WERI-Rb-1 (cell line): Measurements from ENCODE around the gene NUP98.
"Not testable (repeated sequence)": the region's sequence is repeated elsewhere in the genome, so short reads cannot be mapped to it uniquely, and the experiment has no call there.

ENCODE experiments used
- DNase-seq: peaks from one replicate; pipeline ENCODE4 v3.0.0-alpha.2; 2020
- H3K27ac ChIP-seq: fragments of 250-450 bp; sonication (Bioruptor Pico); 2 replicates; pipeline ENCODE4 v1.5.1; 2020; ENCODE audit warnings: mild to moderate bottlenecking, moderate library complexity
- H3K27me3 ChIP-seq: fragments of 250-450 bp; sonication (Bioruptor Pico); 2 replicates; pipeline ENCODE4 v1.5.1; 2021; ENCODE audit warnings: mild to moderate bottlenecking, low read depth, moderate library complexity; ENCODE audit not compliant: insufficient read depth, severe bottlenecking
- H3K36me3 ChIP-seq: fragments of 250-450 bp; sonication (Bioruptor Pico); 2 replicates; pipeline ENCODE4 v1.5.1; 2020; ENCODE audit warnings: mild to moderate bottlenecking, moderate library complexity
- H3K4me3 ChIP-seq: 2 replicates; pipeline ENCODE4 v1.5.1; 2011; ENCODE audit warnings: low read depth, mild to moderate bottlenecking, control low read depth, low read length
- H3K9me3 ChIP-seq: fragments of 250-450 bp; sonication (Bioruptor Pico); 2 replicates; pipeline ENCODE4 v1.5.1; 2021; ENCODE audit warnings: mild to moderate bottlenecking, moderate library complexity; ENCODE audit not compliant: severe bottlenecking
- TF ChIP-seq, protein P1 (sequence below): IDR thresholded peaks from 2 replicates; pipeline ENCODE4 v1.5.1; 2011; ENCODE audit warnings: low read depth, mild to moderate bottlenecking, control low read depth, inconsistent platforms, low read length

NUP98 gene

DNA sequence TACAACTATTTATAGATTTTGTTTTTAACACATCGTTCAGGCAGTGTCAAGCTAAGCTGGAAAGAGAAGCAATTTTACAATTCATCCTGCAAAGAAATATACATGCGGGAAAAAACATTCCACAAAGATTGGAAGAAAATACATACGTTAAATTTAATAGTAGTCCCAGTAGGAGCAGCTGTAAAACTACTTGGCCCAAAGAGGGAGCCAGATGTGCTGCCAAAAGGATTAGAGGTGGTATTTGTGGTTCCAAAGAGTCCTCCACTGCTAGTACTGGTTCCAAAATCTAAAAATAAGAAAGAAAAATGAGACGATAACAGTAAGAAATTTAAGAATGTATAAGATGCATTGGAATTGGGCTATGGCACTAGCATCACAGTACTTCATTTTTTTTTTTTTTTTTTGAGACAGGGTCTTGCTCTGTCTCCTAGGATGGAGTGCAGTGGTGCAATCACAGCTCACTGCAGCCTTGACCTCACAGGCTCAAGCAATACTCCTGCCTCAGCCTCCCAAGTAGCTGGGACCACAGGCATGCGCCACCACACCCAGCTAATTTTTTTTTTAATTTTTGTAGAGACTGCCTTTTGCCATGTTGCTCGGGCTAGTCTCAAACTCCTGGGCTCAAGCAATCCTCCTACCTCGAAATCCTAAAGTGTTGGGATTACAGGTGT, 21.5 kb downstream of the NUP98 start:
- Histone ChIP-seq H3K27me3 (no peaks in the 10 kb centered on the region), H3K36me3 (peaks cover 84% of the 10 kb centered on the region), H3K4me3 (no peak overlapping the region), H3K9me3 (no peaks in the 10 kb centered on the region), H3K27ac (no peak overlapping the region)
- DNase-seq, result no peak
- TF ChIP-seq, protein P1, sequence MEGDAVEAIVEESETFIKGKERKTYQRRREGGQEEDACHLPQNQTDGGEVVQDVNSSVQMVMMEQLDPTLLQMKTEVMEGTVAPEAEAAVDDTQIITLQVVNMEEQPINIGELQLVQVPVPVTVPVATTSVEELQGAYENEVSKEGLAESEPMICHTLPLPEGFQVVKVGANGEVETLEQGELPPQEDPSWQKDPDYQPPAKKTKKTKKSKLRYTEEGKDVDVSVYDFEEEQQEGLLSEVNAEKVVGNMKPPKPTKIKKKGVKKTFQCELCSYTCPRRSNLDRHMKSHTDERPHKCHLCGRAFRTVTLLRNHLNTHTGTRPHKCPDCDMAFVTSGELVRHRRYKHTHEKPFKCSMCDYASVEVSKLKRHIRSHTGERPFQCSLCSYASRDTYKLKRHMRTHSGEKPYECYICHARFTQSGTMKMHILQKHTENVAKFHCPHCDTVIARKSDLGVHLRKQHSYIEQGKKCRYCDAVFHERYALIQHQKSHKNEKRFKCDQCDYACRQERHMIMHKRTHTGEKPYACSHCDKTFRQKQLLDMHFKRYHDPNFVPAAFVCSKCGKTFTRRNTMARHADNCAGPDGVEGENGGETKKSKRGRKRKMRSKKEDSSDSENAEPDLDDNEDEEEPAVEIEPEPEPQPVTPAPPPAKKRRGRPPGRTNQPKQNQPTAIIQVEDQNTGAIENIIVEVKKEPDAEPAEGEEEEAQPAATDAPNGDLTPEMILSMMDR, result no peak

DNA sequence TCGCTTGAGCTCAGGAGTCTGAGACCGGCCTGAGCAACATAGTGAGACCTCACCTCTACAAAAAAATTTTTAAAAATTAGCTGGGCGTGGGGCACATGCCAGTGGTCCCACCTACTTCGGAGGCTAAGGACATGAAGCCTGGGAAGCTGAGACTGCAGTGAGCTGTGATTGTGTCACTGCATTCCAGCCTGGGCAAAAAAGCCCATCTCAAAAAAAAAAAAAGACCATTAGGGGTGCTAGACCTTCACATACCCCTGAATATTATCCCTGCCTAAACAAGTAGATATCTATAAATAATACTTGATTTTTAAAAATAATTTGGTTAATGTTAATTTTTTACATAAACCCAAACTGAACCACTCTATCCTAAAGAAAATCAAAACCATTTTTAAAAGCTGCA, 24.2 kb downstream of the NUP98 start:
- no peak overlapping the region for H3K27ac ChIP-seq
- TF ChIP-seq, protein P1, result no peak
- DNase-seq, result no peak
- H3K9me3 ChIP-seq, result no peaks in the 10 kb centered on the region
- no peak overlapping the region for H3K4me3 ChIP-seq
- peaks cover 85% of the 10 kb centered on the region for H3K36me3 ChIP-seq
- no peaks in the 10 kb centered on the region for H3K27me3 ChIP-seq

DNA sequence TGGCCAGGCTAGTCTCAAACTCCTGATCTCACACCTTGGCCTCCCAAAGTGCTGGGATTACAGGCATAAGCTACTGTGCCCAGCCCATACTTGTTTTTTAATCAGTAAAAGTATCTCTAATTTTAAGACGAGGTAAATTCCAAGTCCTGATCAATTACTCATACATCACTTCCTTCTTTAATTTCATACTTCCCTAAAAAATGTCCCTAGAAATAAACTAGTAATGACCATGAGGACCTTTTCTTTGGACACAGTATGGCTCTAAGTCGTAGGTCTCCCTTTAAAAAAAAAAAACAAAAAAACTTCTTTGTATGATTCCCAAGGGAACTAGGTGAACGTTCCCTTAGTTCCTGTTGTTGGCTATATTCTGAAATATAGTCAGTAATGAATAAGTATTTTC, 29.8 kb downstream of the NUP98 start:
- TF ChIP-seq, protein P1, result no peak
- DNase-seq, result no peak
- H3K36me3 ChIP-seq, result peaks cover 94% of the 10 kb centered on the region

DNA sequence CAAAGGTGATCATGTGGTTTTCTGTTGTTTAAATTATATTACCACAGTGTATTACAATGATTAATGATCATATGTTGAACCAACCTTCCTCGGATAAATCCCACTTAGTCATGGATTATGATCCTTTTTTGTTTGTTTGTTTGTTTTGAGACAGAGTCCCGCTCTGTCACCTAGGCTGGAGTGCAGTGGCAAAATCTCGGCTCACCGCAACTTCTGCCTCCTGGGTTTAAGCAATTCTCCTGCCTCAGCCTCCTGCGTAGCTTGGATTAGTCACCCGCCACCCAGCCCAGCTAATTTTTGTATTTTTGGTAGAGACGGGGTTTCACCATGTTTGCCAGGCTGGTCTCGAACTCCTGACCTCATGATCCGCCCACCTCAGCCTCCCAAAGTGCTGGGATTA, 30.5 kb downstream of the NUP98 start:
- not testable (repeated sequence) for H3K9me3 ChIP-seq, H3K27ac ChIP-seq, H3K4me3 ChIP-seq, H3K27me3 ChIP-seq, DNase-seq
- peaks cover 97% of the 10 kb centered on the region for H3K36me3 ChIP-seq

More for the DNA sequence above, 29.8 kb downstream of the NUP98 start:
- Histone ChIP-seq H3K9me3 (no peaks in the 10 kb centered on the region), H3K27ac (no peak overlapping the region), H3K4me3 (no peak overlapping the region), H3K27me3 (no peaks in the 10 kb centered on the region)

DNA sequence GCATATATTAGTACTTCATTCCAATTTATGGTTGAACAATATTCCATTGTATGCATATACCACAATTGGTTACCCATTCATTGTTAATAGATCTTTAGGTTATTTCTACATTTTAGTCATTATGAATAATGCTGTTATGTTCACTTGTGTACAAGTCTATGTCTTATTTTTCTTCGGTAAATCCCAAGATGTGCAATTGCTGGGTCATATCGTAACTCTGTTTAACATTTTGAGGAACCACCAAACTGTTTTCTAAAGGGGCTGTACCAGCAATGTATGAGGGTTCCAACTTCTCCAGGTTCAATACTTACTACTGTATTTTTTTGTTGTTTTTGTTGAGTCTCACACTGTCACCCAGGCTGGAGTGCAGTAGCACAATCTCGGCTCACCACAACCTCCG, 33.1 kb downstream of the NUP98 start:
- TF ChIP-seq, protein P1, result no peak
- H3K36me3 ChIP-seq, result peaks cover 99% of the 10 kb centered on the region
- H3K27ac ChIP-seq, result no peak overlapping the region

DNA sequence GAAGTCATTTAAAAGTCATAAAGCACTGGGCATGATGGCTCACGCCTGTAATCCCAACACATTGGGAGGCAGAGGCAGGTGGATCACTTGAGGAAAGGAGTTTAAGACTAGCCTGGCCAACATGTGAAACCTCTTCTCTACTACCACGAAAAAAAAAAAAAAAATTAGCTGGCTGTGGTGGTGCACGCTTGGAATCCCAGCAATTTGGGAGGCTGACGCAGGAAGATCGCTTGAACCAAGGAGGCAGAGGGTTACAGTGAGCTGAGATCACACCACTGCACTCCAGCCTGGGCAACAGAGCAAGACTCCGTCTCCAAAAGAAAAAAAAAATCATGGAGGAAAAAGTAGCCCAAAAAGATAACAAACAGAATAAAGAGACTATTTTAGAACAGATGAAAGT, 42.2 kb downstream of the NUP98 start:
- Histone ChIP-seq H3K27ac (no peak overlapping the region), H3K27me3 (no peaks in the 10 kb centered on the region), H3K36me3 (peaks cover 90% of the 10 kb centered on the region), H3K9me3 (no peaks in the 10 kb centered on the region), H3K4me3 (no peak overlapping the region)
- TF ChIP-seq, protein P1, result no peak
- DNase-seq, result no peak

More for the DNA sequence above, 33.1 kb downstream of the NUP98 start:
- DNase-seq, result no peak
- H3K4me3 ChIP-seq, result no peak overlapping the region
- H3K27me3 ChIP-seq, result no peaks in the 10 kb centered on the region
- H3K9me3 ChIP-seq, result no peaks in the 10 kb centered on the region
